Measurements from ENCODE around the gene KCNG2.
"Not testable (repeated sequence)": the region's sequence is repeated elsewhere in the genome, so short reads cannot be mapped to it uniquely, and the experiment has no call there.

The KCNG2 gene

DNA sequence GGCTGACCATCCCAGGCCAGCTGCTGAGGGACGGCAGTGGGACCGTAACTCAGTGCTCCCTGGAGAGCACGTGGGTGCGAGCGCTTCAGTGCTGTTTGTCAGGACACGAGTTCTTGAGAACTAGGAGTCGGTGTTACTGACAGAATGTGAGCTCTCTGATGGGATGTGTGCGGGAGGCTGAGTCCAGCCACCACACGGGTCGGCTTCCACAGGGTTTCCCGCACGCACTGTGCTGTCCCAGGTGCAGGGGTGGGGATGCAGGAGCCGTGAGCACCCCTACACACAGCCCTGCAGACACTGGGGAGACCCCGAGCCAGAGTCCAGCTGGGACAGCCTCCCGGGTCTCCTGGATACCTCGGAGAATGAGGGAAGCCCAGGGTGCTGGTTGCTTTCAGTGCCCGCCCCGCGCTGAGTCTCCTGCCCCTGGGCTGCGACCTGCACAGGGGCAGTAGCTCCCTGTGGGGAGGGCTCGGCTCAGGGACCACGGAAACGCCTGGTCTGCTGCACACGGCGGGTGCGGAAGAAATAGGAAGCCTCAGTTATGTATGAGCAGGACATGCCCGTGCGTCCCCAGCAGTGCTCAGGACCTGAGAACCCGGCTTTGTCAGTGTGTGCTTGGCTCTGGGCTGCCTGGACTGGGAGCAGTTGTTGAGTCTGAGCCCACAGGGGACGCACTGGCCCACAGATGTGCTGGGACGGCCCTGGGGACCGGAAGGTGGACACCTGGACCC is 71.2 kb downstream of the KCNG2 start:
- no peak for DNase-seq (ENCODE audit: low read depth in 2 of 3, low spot score in 2 of 3)

DNA sequence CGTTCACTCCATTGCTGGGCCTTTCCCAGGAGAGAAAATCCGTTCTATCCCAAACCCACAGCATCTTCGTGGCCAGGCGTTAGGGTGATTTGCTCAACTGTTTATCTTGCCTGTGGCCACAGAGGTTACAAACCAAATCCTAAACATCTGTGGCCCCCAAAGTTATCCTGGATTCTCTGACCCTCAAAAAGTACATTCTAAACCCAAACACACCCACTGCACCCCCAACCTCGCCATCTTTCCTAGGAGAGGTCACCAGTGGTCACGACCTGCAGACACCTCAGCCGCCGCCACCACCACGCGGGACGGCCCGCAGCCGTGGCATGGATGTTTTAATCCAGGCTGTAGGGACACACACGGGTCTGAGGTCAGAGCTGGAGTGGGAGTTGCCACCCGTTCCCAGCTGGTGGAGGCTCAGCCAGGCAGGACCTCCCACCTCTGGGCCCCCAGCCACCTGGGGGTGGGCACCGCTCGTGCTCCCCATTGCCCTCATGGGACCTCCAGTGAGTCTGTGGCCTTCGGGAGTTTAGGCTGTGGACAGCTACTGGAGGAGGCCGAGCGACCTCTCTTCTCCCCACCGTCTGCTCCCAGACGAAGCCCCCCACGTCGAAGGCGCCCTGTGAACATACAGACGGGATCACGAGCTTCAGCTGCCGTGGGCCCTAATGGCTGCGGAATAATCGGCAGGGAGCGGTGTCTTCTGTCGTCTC is 72.0 kb downstream of the KCNG2 start:
- DNase-seq (ENCODE audit: low read depth in 2 of 3, low spot score in 2 of 3), result no peak

DNA sequence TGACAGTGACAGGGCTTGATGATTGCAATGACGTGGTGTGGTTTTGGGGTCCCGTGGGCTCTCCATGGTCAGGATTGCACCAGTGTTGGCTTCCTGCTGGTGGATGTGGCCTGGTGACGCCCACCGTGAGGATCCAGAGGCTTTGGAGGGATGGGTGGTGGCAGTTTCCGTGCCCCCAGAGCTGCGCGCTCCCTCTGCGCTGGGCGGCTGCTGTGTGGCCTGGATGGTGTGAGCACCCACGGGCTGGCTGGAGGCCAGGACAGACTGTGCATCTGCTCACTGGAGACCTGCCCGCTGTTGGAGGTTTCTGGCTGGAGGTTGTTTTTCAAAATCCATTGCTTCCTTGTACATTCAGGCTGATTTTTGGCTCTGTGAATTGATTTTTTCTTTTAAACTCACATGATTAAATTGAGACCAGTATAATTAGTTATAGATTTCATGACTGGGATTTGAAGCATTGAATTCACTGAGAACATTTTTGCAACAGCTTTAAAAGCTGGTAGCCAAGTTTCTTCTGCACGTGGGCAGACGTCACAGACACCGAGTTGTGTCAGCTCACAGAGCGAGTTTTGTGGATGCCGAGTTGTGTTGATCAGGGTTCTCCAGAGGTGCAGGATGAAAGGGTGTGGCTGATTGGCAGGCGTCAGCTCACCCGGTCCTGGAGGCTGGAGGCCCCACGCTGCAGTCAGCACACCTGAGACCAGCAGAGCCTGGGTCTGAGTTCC is 72.7 kb downstream of the KCNG2 start:
- DNase-seq (ENCODE audit: low read depth in 2 of 3, low spot score in 2 of 3), result no peak

DNA sequence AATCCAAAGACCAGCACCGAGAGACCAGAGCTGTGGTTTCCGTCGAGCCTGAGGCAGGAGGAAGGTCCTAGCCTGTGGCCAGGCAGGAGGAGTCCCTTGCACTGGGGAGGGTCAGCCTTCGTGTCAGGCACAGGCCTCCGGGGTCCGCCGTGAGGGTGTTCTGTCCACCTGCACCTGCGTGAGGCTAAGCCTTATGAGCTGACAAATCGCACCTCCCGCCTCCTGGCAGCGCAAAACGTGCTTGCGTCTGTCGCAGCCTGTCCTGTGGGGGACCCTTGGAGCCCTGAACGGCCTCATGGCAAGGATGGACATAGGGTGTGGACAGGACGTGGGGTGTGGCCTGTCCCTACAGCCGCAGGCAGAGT is 73.3 kb downstream of the KCNG2 start:
- no peak for DNase-seq (ENCODE audit: low read depth in 2 of 3, low spot score in 2 of 3)

DNA sequence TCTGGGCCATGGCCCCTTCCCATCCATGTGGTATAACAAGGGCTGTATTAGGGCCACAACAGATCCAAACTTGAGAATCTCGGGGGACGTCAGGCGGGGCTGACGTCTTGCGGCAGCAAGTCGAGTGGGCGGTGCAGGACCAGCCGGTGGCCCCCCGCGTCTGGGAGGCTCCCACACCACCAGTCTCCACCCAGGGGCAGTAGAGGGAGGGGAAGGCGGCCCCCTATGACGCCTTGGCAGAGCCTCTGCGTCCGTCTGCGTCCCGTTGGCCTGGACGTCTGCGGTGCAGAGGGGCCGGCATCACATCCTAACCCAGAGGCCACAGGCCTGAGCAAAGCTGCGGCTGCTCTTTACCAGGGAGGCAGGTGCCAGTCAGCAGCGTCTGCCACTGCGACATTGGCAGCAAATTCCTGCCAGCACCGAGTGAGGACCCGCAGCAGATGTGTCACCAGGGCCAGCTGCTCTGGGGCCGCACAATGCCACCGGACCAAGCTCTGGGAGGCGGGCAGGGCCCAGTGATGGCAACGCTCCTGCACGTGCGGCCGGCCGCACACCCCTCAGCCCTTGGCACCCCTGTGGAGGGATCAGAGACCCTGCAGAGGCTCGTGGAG is 73.8 kb downstream of the KCNG2 start:
- DNase-seq (ENCODE audit: low read depth in 2 of 3, low spot score in 2 of 3), result no peak

DNA sequence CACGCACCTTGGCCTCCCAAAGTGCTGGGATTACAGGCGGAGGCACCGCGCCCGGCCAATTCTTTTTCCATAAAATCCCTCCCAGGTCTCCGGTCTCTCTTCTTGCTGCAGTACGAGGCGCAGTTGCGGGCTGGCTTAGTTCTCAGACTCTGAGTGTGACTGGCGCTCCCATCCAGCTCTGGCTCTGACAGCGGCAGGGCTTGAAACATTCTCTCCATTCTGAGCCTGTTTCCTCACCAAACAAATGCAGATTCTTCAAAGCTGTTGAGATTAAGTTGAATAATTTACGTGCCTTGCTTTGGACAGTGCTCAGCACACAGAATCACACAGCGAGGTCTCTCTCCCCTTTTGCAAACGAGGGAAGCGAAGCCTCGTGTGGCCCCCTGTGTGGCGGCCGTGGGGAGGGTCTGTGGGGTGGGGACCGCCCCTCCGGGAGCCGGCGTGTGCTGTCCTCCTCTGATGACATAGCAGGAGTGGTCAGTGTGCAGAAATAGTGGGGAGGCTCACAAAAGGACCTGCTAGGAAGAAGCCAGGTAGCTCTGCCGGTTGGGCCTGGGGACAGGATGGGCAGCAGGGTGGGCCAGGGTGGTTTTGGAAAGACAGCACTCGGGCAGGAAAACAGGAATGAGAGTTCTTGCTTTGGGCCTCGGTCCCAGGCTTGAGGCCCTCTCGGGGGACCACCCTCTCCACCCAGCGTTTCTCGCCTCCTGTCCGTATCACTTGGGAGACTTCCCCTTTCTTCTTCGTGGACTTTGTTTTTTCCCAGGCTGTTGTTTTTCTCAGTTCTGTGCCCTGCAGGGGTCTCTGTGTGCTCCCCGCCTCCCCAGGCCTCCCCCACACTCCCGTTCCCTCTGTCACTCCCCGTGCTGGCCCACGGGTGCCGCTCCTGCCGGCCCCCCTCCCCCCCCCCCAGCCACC is 75.0 kb downstream of the KCNG2 start:
- no peak for DNase-seq (ENCODE audit: low read depth in 2 of 3, low spot score in 2 of 3)

DNA sequence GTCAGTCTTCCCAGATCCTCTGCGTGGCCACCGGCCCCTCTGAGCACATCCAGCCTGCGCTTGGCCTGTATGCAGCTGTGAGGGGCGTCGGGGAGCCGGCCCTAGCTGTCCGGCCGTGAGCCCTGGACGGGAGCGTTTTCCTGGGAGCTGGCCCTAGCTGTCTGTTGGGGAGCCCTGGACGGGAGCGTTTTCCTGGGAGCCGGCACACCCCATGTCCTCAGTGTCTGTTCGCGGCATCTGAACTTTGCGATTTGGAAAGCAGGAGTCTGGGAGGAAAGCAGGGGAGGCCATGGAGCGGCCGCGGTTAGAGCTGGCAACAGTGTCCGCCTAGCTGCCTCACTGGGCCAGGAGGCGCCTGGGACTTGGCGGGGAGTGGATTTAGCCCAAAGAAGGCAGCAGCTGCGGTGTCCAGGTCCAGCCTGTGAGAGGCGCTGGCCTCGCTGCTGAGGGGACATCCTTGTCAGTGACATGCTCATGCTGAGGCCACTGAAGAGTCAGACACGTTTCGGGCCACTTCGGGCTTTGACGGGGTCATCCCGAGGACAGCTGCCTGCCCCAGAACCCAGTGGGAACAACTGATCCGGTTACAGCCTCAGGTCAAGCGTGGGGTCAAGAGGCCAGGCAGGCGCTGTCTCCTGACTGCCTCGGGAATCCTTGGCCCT is 75.8 kb downstream of the KCNG2 start:
- no peak for DNase-seq (ENCODE audit: low read depth in 2 of 3, low spot score in 2 of 3)

DNA sequence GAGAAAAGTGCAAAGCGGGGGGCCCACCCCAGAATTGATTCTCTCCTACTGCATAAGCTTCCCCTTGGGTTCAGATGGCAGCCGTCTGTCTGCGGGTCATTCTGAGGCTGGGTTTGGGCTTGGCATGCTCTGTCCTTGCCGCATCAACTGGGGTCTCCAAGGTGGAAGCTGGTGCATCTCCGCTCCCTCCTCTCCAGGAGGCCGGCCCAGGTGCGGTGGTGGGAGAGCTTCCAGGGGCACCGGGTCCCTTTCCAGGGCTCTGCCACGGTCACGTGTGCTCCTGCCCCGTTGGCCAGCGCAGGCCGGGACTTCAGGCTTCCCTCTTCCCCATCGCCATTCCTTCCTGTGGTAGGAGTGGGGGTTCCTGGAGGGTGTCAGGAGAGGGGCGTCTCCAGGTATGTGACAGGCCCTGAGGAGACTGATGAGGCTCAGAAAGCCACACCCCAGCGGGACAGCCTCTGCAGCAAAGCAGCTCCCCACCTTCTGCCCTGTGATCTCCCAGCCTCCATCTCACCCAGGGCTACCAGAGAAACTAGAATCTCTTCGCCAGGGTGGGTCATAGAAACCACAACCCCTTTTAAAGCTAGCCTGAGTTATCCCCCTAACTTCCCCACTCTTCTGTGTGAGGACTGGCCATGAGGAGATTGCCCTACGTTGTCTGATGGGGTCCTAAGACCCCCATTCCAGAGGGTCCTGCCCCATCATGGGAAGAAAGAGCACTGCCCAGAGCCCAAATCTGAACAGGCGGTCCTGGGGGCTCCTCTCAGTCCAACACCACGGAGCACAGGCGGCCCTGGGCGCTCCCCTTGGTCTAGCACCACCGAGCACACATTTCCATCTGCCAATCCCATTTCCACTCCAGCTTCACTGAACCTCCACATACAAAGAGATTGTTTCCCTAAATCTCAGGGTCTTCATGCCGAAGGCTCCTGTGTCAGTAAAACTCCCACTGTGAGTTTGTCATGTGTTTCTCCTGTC is 77.1 kb downstream of the KCNG2 start:
- DNase-seq (ENCODE audit: low read depth in 2 of 3, low spot score in 2 of 3), result no peak

DNA sequence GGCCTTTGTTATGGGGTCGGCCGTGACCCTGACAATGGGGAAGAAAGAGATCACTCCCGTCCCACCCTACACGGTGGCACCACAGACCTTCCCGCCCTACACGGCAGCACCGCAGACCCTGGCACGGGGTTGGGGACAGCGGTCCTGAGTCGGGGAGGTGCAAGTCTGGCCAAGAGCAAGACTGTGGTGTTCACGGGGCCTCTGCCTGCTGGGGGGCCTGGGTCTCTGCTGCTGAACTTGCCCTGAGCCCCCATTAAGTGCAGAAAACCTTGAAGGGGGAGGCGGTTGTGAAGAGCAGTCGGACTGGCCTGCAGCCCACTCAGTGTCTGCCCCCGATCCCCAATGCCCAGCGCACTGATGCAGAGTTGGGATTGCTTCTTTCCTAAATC is 77.8 kb downstream of the KCNG2 start:
- DNase-seq (ENCODE audit: low read depth in 2 of 3, low spot score in 2 of 3), result no peak

DNA sequence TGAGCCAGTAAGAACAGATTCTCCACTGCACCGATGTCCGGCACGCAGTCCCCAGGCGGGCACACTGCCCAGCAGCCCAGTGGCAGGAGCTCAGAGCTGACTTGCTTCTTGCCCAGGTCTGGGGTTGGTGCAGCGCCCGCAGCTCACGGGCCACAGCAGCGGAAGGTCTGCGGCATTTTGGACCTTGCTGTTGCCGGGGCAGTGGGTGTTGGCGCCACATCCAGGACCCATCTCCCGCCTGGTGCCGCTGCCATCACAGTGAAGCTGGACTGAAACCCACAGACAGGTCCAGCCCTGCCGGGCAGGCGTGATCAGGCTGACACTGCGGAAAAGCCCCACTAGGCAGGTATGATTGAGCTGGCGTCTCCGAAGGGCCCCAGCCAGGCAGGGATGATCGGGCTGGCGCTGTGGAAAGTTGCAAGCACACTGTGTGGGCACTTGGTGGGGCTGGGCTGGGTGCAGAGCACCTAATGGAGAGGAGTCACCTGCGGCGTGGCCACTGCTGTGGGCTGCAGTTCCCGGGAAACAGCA is 78.3 kb downstream of the KCNG2 start:
- DNase-seq (ENCODE audit: low read depth in 2 of 3, low spot score in 2 of 3), result no peak

DNA sequence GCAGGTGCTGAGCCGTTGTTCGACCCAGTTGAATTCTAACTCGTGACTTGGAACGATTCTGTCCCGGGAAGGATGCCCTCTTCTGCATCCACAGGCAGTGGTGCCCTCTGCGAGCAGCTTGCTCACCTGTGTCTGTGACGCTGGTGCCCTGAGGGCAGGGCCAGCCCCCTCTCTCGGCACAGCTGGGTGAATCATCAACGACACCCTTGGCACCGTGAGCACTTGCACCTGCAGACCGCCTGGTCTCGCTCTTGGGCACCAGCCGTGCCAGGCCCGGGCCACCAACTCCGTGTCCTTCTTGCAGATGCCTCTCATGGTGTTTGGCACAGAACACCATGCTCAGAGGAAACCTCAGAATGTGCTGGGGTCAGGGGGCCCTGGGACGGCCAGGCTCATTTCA is 78.8 kb downstream of the KCNG2 start:
- no peak for DNase-seq (ENCODE audit: low read depth in 2 of 3, low spot score in 2 of 3)

DNA sequence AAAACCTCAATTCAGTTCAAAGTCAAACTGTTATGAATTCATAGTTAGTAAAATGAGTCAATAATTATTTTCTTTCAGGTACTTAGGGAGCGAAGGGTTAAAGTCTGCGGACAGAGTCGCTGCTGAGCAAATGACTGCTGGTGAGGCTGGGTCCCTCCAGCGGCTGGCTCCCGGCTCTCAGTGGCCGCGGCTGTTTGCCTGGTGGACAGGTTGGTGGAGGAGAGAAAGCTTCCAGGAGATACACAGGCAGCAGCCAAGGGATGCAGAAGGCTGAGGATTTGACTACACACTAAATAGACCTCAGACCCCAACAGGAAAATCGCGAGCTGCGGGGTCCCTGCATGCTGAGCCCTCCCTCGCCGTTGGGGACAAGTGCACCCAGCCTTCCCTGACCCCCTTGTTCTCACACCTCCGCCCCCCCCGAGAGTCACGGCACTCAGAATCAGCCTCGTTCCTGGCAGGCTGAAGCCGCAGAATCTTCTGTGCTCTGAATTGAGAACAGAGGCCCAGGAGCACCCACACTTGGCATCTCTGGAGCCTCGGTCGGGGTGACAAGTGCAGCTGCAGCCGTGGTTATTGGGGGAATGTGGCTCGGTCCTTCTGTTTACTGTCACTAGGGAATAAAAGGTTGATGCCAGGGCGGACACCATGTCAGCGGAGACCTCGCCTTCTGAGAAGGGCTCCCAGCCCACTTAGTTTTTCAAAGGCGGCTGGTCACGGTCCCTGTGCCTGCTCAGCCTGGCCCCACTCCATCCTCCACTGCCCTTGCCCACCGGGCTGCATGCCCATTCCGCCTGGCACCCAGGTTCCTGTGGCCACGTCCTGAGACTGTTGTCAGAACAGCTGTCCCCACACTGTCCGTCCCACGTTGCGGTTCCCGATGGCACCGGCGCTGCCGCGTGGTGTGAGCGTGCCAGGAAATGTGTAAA is 79.7 kb downstream of the KCNG2 start:
- no peak for DNase-seq (ENCODE audit: low read depth in 2 of 3, low spot score in 2 of 3)

DNA sequence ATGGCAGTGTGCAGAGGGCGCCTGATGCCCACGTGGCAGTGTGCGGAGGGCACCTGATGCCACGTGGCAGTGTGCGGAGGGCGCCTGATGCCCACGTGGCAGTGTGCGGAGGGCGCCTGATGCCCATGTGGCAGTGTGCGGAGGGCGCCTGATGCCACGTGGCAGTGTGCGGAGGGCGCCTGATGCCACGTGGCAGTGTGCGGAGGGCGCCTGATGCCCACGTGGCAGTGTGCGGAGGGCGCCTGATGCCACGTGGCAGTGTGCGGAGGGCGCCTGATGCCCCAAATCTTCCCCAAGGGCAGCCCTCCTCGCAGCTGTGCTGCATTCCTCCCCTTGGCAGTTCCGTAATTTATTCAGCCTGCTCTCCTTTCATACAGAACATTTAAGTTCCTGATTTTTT is 80.5 kb downstream of the KCNG2 start:
- not testable (repeated sequence) for DNase-seq (ENCODE audit: low read depth in 2 of 3, low spot score in 2 of 3)

DNA sequence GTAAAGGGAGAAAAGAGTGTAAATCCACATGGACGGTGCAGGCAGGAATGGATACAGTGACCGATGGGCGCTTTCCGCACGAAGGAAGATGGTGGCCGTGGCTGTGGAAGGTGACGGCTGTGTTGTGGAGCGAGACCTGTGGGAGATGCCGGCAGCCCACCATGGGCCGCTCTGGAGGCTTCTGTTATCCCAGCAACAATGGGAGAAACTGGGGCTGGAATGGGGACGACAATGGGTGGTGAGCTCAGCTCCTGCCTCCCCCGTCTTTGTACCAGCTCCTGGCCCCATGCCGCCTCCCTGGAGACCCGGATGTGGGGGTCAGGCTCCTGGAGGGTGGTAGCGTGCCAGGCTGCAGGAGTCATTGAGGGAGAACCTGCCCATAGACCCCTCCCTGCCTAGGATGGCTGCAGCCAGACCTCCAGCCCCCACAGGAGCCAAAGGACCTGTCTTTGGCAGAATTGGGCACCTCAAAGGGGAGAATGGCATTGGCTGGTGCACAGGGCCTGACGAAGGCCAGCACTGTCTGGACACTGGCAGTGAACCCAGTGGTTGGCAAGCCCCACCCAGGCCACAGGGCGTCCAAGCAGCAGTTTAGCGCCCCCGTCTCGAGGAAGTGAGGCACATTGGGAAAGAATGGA is 81.1 kb downstream of the KCNG2 start:
- DNase-seq (ENCODE audit: low read depth in 2 of 3, low spot score in 2 of 3), result no peak

DNA sequence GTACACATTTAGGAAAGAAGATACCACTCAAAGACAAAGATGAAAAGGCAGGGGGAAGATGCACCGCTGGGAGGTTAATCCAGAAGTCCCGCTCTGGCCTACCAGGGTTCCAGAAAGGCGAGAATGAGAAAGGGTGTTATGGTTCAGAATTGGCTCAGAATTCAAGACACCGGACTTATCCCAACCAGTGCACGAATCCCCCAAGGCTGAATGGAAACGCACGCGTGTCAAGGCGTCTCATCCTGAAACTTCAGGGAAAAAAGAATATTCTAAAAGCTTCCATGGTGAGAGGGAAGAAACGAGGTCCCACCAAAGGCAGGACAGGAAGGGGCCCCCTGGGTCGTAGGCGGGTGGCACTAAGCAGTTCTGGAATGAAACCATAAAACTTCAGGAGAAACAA is 81.8 kb downstream of the KCNG2 start:
- DNase-seq (ENCODE audit: low read depth in 2 of 3, low spot score in 2 of 3), result no peak

DNA sequence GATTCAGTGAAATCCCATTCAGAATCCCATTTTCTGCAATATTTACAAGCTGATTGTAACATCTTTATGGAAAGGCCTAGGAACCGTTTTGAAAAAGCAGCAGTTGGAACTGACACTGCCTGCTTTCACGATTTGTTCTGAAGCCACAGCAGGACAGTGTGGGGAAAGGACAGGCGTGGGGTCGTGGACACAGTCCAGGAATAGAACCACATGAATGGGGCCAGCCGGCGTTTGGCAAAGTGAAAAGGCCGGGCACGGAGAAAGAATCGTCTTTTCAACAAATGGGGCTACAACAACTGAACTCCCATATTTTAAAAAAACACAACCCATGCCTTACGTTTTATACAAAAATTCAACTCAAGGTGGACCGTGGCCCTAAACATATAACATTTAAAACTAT is 84.0 kb downstream of the KCNG2 start:
- no peak for DNase-seq (ENCODE audit: low read depth in 2 of 3, low spot score in 2 of 3)

DNA sequence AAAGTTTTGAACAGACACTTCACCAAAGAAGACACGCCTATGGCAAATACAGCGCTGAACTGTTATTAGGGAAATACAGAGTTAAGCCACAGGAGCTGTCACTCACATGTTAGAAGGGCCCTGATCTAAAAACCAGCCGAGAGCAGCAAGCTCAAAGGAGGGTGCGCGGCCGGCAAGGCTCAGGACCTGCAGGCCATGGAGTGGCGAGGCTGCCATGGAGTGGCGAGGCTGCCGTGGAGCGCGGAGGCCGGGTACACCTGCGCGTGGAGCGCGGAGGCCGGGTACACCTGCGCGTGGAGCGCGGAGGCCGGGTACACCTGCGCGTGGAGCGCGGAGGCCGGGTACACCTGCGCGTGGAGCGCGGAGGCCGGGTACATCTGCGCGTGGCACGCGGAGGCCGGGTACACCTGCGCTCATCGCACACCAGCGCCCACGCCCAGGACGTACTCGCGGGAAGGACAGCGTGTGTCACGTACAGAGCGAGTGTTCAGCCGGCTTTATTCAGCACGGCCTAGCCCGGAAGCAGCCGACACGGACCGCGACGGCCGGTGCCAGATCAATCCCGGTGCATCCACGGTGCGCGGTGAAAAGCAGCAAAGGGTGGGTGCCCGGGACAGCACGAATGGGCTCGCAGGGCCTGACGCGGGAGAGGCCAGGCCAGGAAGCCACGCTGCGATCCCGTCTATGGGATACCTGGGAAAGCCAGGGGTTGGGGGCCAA is 84.9 kb downstream of the KCNG2 start:
- no peak for DNase-seq (ENCODE audit: low read depth in 2 of 3, low spot score in 2 of 3)

All from activated CD8-positive, alpha-beta memory T cell treated with anti-CD3 and anti-CD28 coated beads for 48 hours (primary cell).